AG09309 (cell line): ENCODE data around the gene GNAZ.

Source experiments
- DNase-seq: peaks from one replicate; pipeline ENCODE4 v3.0.0-alpha.2; 2010; ENCODE audit warnings: low read depth
- H3K4me3 ChIP-seq: 2 replicates; pipeline ENCODE4 v1.5.1; 2011; ENCODE audit warnings: mild to moderate bottlenecking, low read depth, low read length, moderate library complexity; ENCODE audit not compliant: control insufficient read depth
- CTCF ChIP-seq: IDR thresholded peaks from 2 replicates; pipeline ENCODE4 v1.5.1; 2011; ENCODE audit warnings: mild to moderate bottlenecking, low read depth, low read length, inconsistent platforms; ENCODE audit not compliant: insufficient read depth, control insufficient read depth; ENCODE audit errors: missing control alignments

GNAZ gene

GRCh38 chr22:23069502-23070357 lies 589 bp upstream of the GNAZ start:
- no peak for TF ChIP-seq CTCF
- peak; percentile 60 for DNase-seq

GRCh38 chr22:23071230-23072076 lies 1.1 kb downstream of the GNAZ start:
- TF ChIP-seq CTCF: no peak
- H3K4me3 ChIP-seq: peak overlapping the region; percentile 63
- no peak for DNase-seq

More at GRCh38 chr22:23069502-23070357, 589 bp upstream of the GNAZ start:
- H3K4me3 ChIP-seq: peak overlapping the region; percentile 59

GRCh38 chr22:23072077-23072910 lies 2.0 kb downstream of the GNAZ start:
- no peak overlapping the region for H3K4me3 ChIP-seq
- peak; percentile 65 for DNase-seq
- no peak for TF ChIP-seq CTCF

- peak; percentile 28 for DNase-seq
- no peak overlapping the region for H3K4me3 ChIP-seq
- no peak for TF ChIP-seq CTCF
Observed at GRCh38 chr22:23072911-23073491, 2.7 kb downstream of the GNAZ start.

GRCh38 chr22:23073526-23074229 lies 3.4 kb downstream of the GNAZ start:
- H3K4me3 ChIP-seq: no peak overlapping the region
- no peak for TF ChIP-seq CTCF
- DNase-seq: no peak
